Urothelium cell line (cell line): Measurements from ENCODE around the gene RASA1.
A peak's percentile ranks its signal among the peaks of the same experiment; 100 is the strongest.
"Not testable (repeated sequence)": the region's sequence is repeated elsewhere in the genome, so short reads cannot be mapped to it uniquely, and the experiment has no call there.

ENCODE experiments used
- DNase-seq: peaks from one replicate; pipeline ENCODE4 v3.0.0; 2011; ENCODE audit warnings: low spot score, mixed read lengths
- FAIRE-seq: peaks from 2 replicates; lab custom pipeline; 2011; peaks lifted over from hg19 to GRCh38; lab: Jason Lieb, UNC

RASA1 gene

DNA sequence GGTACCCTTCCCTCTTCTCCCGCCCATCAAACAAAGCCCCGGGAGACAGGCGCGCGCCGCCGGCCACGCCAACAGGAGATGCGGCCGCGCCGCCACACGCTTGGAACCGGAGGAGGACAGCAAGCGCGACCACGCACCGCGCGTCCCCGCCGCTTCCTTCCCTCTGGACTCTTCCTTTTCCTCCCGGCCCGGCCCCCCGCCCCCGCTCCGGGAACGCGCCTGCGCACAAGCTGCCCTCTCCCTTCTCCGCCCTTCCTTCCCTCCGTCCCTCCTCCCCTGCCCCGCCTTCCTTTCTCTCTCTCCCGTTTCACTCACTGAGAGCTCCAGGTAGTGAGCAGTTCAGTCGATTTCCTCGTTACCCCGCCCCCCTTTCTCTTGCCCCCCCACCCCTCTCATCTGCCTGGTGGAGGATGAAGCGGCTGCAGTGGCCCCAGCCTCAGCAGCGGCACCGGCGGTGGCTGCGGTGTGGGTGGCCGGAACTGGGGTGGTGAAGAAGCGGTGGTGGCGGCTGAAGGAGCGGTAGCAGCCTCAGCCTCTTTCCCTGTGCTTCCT is at the start of gene RASA1:
Gene RASA1, plus strand, starts transcription at position 310 of the 552 bp plus-strand sequence. CDS start 569 bp downstream, outside the sequence.
- DNase-seq: peak; percentile 94
- peak; percentile 90 for FAIRE-seq

- FAIRE-seq (no peak), DNase-seq (no peak)
Measured at GRCh38 chr5:87229780-87230179, 37.9 kb upstream of the RASA1 start.

GRCh38 chr5:87231037-87231808 is 36.5 kb upstream of the RASA1 start:
- DNase-seq (no peak), FAIRE-seq (no peak)

DNA sequence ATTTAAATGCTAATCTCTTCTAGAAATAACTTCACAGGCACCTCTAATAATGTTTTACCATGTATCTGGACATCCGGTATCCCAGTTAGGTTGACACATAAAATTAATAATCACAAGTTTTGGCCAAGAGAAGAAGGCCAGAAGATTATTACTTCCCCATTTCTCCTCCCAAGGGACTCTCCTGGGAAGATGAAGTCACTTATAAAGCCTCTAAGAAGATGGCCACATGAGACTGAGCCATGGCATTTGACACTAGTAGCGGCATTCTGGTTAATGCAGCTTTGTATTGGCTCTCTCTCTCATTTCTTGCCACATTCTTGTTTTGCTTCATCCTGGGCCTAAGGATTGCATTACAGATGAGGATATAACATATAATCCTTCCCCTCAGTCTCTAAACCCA is 34.5 kb upstream of the RASA1 start:
- DNase-seq (no peak), FAIRE-seq (no peak)

- DNase-seq: no peak
- no peak for FAIRE-seq
Measured at GRCh38 chr5:87241555-87241954, 26.1 kb upstream of the RASA1 start.

- FAIRE-seq: no peak
- no peak for DNase-seq
Measured at GRCh38 chr5:87242242-87242641, 25.4 kb upstream of the RASA1 start.

DNA sequence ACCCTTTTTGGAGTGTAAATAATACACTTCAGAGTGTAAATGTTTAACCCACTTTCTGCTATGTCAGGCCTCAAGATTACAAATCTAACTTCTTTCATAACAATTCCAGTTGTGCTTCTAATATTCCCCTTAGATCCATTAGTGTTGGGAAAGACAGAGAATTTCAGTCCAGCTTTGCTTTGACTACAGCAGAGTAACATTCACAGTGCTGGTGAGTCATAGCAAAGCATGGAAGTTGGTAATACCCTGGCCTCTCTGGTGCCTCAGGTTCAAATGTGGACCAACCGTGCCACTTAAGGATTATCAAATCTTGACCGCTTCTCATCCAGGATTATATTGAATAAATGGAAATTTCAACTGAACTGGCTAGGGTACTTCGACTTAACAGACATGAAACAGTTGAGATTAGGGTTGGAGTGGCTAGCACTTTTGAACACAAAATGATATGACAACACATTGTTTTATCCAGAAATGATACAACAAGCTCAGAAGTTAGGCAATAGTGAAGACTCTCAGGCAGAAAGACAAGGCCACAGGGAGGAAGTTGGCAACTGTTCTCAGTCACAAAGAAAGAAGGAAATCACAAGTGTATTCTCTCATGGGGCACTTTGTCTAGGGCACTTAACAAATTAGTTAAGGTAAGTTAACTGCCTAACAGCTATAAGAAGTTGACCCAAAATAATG is 24.4 kb upstream of the RASA1 start:
- DNase-seq: no peak
- FAIRE-seq: no peak

DNA sequence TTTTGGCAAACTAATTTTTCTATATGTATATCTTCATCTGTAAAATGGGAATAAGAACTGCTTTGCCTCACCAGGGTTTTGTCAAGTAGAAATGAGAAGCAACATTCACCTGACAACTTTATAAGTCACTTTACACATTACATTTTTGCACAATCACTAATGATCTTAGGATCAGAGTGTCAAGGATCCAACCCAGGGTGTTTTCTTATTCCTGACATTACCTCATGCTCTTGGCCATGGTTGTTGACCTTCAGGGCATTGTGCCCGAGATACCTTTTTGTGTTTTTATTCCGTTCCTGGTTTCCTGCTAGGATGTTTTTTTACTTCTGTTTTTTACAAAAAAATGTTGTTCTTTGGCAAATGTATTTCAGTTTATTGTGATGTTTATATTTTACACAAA is 22.2 kb upstream of the RASA1 start:
- no peak for DNase-seq
- no peak for FAIRE-seq

DNA sequence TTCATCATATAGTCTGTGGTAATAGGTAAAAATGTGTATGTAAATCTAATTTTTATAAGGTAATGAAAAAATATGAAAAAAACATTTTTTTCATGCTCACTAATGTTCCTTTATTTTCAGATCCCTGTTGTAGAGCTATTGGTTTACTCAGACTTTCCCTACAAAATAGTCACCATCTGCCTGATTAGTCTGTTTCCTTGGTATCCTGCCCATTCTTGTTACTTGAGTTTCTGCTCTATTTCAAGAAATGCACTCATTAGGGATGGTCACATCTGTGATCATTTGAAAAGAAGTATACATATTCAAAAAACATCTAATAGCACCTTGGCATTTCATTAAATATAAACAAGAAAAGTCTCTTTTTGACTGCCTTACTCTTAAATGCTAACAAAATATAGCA is 21.6 kb upstream of the RASA1 start:
- DNase-seq (no peak), FAIRE-seq (no peak)

DNA sequence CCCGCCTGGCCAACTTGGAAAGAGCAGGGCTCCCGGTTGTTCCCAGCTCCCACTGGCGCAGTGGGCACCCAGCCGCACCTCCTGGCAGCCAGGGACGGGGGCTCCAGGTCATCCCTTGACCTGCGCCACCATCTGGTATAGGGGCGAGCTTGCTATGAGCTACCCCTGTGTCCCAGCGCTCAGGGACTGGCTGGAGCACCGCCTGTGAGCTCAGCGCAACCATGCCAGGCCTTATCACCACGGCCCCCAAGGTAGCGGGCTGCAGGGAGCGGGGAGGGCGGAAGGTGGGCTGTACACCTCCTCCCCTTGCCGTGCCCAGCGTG is 15.4 kb upstream of the RASA1 start:
- DNase-seq: no peak
- no peak for FAIRE-seq

- DNase-seq: no peak
- FAIRE-seq: no peak
Measured at GRCh38 chr5:87254035-87254434, 13.6 kb upstream of the RASA1 start.

GRCh38 chr5:87258507-87258906 is 9.2 kb upstream of the RASA1 start:
- no peak for FAIRE-seq
- no peak for DNase-seq

- FAIRE-seq: no peak
- no peak for DNase-seq
Measured at GRCh38 chr5:87260604-87261192, 7.0 kb upstream of the RASA1 start.

DNA sequence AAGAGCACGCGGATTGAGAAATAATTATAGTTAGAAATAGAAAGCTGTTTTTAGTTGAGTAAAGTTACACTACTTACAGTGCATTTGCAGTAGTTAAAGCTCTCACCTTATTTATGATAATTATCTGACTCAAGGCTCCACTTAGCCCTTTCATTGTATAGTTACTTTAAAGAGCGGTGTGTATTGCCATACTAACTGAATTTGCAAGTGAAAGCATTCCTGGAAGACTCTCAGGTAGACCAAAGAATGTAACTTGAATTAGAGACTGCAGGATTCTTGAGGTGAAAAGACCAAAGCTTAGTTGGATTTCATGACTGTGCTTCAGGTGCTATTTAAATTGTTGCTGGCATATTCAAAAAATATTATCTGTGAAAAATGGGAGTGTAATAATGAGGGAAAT is 4.2 kb upstream of the RASA1 start:
- DNase-seq (no peak), FAIRE-seq (no peak)

DNA sequence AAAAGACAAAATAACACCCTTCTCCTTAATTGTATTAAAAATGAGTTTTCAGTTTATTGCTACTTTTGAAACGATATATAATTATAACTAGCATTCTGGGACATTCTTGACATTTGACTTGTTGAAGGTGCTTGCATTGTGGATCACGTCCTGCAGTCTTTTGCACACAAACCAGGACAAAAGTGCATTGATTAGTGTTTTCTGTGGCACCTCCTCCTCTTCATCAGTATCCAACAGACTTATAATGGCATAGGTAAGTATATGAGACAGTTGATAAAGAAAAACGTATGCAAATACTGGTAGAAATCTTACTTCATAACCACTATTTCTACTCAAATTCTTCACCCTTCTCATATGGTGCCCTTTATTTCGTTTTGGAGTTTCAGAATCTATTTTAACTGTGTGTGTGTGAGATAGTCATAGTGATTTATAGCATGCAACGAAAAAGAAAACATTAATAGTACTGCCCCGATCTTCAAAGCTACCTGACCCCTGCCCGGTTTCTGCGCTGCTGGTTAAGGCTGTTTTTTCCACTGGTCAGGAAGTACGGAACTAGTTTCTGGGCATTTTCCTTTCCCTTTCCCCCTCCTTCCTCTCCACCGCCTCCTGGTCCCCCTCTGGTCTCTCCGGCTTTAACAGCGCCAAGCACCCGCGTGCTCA is 639 bp upstream of the RASA1 start:
- DNase-seq (no peak), FAIRE-seq (no peak)

DNA sequence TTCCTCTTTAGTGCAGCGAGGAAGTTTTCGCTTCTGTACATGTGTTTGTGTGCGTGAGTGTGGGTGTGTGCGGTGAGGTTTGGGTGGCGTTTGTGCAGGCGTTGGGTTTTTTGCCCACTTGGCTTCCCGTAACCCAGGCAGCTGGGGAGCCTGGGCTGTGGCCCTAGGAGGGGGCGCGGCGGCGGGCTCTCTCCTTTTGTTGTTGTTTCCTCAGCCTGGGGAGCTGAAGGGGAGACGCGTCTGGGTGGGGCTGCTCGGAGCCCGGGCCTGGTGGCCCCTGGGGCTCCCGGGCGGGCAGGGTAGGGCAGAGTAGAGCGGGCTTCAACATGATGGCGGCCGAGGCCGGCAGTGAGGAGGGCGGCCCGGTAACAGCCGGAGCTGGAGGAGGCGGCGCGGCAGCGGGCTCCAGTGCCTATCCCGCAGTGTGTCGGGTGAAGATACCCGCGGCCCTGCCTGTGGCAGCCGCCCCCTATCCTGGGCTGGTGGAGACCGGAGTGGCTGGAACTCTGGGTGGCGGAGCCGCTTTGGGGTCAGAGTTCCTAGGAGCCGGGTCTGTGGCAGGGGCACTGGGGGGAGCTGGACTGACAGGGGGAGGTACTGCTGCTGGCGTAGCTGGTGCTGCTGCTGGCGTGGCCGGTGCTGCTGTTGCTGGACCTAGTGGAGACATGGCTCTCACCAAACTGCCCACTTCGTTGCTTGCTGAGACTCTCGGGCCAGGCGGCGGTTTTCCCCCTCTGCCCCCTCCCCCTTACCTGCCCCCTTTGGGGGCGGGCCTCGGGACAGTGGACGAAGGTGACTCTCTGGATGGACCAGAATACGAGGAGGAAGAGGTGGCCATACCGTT is 665 bp downstream of the RASA1 start:
- peak; percentile 57 for DNase-seq
- no peak for FAIRE-seq

- FAIRE-seq (no peak), DNase-seq (no peak)
Measured at GRCh38 chr5:87268970-87269377, 1.3 kb downstream of the RASA1 start.

DNA sequence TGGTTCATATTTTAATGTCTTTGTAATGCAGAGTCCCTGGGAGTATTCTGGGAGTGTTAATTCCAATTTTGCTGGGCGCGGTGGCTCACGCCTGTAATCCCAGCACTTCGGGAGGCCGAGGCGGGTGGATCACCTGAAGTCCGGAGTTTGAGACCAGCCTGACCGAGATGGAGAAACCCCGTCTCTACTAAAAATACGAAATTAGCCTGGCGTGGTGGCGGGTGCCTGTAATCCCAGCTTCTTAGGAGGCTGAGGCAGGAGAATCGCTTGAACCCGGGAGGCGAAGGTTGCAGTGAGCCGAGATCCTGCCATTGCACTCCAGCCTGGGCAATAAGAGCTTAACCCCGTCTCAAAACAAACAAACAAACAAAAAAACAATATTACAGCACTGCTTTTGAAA is 3.2 kb downstream of the RASA1 start:
- DNase-seq, FAIRE-seq: not testable (repeated sequence)

- DNase-seq: no peak
- no peak for FAIRE-seq
Measured at GRCh38 chr5:87276655-87277054, 9.0 kb downstream of the RASA1 start.

GRCh38 chr5:87277279-87277835 is 9.7 kb downstream of the RASA1 start:
- no peak for DNase-seq

More at GRCh38 chr5:87277279-87277835, 9.7 kb downstream of the RASA1 start:
- FAIRE-seq: no peak
